ENCODE measurements around the gene PPCDC.

The PPCDC gene

DNA sequence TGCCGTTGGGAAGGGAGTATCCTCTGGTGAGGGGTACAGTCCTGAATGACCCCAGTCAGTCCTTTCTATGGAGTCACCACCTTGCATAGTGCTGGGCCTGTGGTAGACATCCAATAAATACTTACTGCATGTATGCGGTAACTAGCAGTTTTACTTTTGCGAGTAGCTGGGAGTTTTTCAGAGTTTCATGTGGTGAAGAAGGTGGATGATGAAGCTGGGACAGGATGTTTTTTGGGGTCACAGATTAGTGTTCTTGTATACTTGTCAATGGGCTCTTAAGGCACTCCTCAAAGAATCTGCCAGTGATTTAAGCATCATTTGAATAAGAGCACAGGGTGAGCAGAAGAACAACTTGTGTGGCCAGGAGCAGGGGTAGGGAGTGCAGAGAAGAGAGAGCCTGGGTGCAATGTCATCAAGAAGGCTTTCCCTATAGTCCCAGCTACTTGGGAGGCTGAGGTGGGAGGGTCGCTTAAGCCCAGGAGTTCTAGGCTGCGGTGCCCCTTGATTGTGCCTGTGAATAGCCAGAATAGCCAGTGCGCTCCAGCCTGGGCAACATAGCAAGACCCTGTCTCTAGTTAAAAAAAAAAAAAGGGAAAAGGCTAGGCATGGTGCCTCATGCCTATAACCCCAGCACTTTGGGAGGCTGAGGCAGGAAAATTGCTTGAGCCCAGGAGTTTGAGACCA, 22.1 kb downstream of the PPCDC start:
- no peak for DNase-seq

GRCh38 chr15:75048394-75048793, 25.0 kb downstream of the PPCDC start:
- no peak for DNase-seq

DNA sequence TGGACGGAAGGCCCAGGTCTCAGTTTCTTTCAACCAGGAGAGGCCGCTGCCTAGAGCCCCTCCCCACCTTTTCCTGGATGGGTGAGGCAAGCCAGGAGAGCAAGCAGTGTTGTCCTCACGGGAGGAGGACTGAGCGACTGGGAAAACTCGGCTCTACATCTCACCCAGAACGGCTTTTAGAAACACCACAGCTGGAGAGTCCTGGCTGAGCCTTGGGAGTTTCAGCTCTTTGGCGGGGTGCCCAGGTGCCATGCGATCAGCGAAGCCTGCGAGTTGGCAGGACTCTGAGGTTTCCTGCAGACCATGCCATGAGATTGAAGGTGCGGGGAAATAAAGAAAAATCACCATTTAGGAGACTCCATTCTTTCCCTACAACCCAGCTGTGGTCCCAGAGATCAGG, 26.0 kb downstream of the PPCDC start:
- peak; percentile 84 to 91 for DNase-seq

GRCh38 chr15:75050283-75050682, 26.9 kb downstream of the PPCDC start:
- no peak for DNase-seq

DNA sequence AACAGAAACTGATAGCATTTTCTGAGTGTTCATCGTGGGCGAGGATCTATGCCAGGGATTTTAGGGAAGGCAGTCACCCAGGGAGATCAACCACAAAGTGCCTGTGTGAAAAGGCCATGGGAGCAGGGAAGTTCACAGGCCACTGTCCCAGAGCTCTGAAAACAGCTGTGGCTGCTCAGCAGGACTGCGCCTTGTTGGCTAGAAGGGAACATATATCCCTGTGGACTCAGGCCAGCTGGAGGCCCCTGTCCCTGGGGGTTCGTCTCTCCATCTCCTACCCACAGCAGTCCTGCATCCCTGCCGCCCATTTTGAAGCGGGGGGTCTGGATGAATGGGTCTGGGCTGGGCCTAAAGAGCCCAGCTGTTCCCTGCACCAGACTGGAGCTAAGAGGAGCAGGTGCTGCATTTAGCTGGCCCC, 27.8 kb downstream of the PPCDC start:
- DNase-seq = peak in 1 of 2 experiments; percentile 7

- DNase-seq = no peak
Measured at GRCh38 chr15:75051711-75052110, 28.3 kb downstream of the PPCDC start.

- no peak for DNase-seq
Measured at GRCh38 chr15:75052972-75053747, 29.8 kb downstream of the PPCDC start.

DNA sequence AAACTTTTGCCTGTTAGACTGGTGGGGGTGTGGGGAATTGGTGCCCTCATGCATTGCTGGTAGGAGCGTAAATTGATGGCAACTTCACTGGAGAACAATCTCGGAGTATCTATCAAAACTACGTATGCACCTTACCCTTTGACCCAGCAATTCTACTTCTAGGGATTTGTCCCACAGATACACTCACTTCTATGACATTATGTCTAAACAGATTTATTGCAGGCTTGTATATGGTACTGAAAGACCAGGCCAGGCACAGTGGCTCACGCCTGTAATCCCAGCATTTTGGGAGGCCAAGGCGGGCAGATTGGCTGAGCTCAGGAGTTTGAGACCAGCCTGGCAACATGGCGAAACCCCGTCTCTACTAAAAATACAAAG, 30.3 kb downstream of the PPCDC start:
- DNase-seq = no peak

DNA sequence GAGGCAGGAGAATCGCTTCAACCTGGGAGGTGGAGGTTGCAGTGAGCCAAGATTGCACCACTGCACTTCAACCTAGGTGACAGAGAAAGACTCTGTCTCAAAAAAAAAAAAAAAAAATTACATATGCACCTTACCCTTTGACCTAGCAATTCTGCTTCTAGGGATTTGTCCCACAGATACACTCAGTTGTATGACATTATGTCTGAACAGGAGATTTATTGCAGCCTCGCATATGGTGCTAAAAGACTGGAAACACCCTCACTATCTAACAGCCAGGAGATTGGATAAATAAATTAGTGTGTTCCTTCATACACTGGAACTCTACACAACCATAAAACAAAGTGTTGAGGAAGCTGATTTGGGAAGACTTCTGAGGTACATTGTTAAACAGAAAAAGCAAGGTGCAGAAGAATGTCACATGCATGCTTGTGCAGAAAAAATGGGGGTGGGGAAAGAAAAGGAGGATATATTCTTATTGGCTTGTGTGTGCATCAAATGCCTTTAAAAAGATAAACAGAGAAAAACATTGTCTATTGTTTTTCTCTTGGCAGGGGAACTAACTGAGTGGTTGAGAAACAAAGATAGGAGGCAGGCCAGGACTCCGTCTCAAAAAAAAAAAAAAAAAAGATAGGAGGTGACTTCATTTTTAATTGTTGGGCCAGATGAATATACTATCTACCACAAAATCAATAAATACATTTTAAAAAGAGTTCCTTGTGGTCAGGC, 30.9 kb downstream of the PPCDC start:
- no peak for DNase-seq

GRCh38 chr15:75056036-75056435, 32.6 kb downstream of the PPCDC start:
- DNase-seq = no peak

GRCh38 chr15:75058127-75058905, 34.9 kb downstream of the PPCDC start:
- DNase-seq = no peak

GRCh38 chr15:75059607-75060006, 36.2 kb downstream of the PPCDC start:
- DNase-seq = no peak

GRCh38 chr15:75061272-75061671, 37.9 kb downstream of the PPCDC start:
- DNase-seq = no peak

- no peak for DNase-seq
Measured at GRCh38 chr15:75062706-75063105, 39.3 kb downstream of the PPCDC start.

DNA sequence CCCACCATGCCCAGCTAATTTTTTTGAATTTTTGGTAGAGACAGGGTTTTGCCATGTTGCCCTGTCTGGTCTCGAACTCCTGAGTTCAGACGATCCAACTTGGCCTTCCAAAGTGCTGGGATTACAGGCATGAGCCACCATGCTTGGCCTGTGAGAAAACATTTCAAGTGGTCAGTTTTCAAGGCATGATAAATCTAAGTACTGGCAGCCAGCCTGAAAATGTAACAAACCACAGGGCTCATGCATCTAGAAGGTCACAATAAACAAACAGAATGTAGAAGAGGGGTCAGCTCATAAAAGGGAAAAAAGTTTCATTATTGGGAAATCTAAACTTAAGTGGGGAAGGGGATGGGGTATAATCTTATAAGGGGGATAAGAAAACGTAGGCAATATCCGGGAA, 39.9 kb downstream of the PPCDC start:
- no peak for DNase-seq

- DNase-seq = no peak
Measured at GRCh38 chr15:75063889-75064288, 40.5 kb downstream of the PPCDC start.

DNA sequence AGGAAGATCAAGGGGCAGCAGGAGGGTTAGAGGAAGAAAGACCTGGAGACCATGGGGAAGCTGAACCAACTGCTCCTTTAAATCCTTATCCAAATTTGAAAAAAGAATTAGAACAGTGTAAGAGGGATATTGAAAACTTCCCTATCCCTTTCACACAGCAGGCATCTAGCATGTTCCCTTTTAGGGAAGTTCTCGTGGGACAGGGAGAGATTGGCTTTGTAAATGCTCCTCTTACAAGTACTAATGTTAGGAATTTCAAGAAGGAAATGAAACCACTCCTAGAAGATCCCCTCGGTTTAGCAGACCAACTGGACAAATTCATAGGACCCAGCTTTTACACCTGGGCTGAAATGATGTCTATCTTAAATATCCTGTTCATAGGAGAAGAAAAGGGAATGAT, 41.5 kb downstream of the PPCDC start:
- no peak for DNase-seq

- DNase-seq = no peak
Measured at GRCh38 chr15:75065467-75065850, 42.1 kb downstream of the PPCDC start.

DNA sequence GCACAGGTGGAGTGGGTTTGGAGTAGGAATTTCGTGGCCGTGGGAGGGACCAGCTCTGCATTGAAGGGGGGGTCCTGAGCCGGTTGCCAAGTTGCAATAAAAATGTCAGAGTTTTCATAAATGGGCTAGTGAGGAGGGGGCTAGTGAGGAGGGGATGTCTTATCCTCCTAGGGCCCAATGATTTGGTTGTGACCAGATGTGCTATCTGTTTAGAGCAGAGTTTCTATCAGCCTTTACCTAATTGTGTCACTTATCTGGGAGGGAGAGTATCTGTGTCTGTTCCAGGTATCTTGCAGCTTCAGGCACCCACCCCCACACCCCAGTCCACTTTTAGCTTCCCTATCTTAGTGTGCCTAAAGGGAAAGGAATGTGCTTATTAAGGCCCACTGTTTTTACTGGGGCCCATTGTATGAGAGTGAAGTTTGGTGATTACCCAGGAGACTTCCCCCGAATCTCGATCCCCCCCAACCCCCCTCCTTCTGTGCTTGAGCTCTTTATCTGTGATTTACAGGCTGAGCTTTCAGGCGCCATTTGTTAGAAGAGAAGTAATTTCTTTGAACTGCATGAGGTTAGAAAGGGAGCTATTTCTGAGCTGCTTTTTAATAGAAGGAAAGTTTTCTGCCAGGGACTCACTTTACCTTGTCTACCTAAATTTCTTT, 42.6 kb downstream of the PPCDC start:
- no peak for DNase-seq

GRCh38 chr15:75067123-75067830, 43.9 kb downstream of the PPCDC start:
- no peak for DNase-seq

DNA sequence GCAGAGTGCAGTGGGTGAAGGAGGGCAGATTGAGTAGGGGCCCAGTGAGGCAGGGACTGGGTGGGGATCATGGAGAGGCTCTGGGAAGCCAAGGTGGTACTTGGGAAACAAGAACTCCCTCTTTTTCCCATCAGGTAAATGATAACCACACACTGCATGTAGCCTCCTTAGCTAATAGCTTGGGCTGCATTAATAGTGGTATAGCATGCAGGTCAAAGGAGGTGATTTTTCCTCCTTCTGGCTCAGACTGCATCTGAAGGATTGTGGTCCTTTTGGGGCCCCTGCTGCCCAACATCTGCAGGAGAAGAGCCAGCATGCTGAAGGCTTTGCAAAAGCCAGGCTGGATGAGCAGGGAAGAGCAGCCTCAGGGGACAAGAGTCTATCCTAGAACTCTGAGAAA, 45.4 kb downstream of the PPCDC start:
- DNase-seq = no peak

Data from NCI-H446 (cell line).